Upper lobe of right lung (tissue), 1 donor: ENCODE results near the gene TPD52L2. TPM values are rescaled to one million over a fixed set of nuclear protein-coding genes. Genes with fewer than 3 reads are reported as not detected.

Experiments used
- ATAC-seq: fragments of 200-7000 bp; cut with Tn5 transposase; one replicate; pipeline ENCODE4 v1.9.1; 2020; ENCODE audit warnings: mild to moderate bottlenecking, moderate library complexity
- DNase-seq: peaks from one replicate; pipeline ENCODE4 v3.0.0-alpha.2; 2020
- H3K27ac ChIP-seq: fragments of 200-600 bp; one replicate; pipeline ENCODE4 v1.8.0; 2022
- H3K27me3 ChIP-seq: fragments of 200-600 bp; one replicate; pipeline ENCODE4 v1.8.0; 2022; ENCODE audit warnings: mild to moderate bottlenecking
- H3K36me3 ChIP-seq: fragments of 200-600 bp; one replicate; pipeline ENCODE4 v1.8.0; 2022
- H3K4me1 ChIP-seq: fragments of 200-600 bp; one replicate; pipeline ENCODE4 v1.8.0; 2022
- H3K4me3 ChIP-seq: fragments of 200-600 bp; one replicate; pipeline ENCODE4 v1.8.0; 2022; ENCODE audit warnings: mild to moderate bottlenecking
- H3K9me3 ChIP-seq: fragments of 200-600 bp; one replicate; pipeline ENCODE4 v1.8.0; 2022
- intact Hi-C: fragments of 100-400 bp; cut with DNase I; formaldehyde crosslinking; loops from one replicate; pipeline ENCODE4 v1.11.0; 2022
- total RNA-seq: library from RNA; stranded (reverse); fragmentation: NEBNext Ultra II Directional; extraction: Animal tissue kit (Norgen Biotek cat#: 25700); gene quantifications from one replicate; pipeline ENCODE4 v1.2.1, GENCODE V29; 2021
- TF ChIP-seq, protein P1 (sequence below): fragments of 200-600 bp; IDR thresholded peaks from one replicate; pipeline ENCODE4 v1.8.0; 2022; ENCODE audit warnings: antibody characterized with exemption
- donor health status: DM: no; HTN: yes; CAD: no; lungs with severe emphysema.

The TPD52L2 gene
- total RNA-seq, 1 donor from 2014 or later: 81.5 TPM

DNA sequence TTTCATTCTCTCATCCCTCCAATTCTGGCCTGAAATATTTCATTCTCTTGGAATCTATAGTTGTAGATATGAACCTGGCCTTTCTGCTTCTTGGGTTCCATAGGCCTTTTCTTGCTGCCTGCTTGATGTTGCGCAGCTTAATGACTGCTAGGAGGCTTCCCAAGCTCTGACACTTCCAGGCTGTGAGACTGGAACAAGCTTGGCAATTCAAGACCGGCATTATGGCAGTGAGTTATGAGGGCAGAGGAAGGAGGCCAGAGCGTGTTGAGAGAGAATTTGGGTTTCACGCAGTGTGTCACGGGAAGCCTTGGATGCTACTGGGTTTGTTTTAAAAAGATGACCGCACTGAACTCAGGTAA is 28.9 kb downstream of the TPD52L2 start:
- peaks cover 26% of the 10 kb centered on the region for H3K4me1 ChIP-seq
- ATAC-seq: no peak
- no peak overlapping the region for H3K27ac ChIP-seq
- intact Hi-C loops: no loop called here
- H3K27me3 ChIP-seq: no peaks in the 10 kb centered on the region
- H3K4me3 ChIP-seq: peak overlapping the region; percentile 58
- no peak for DNase-seq
- TF ChIP-seq, protein P1, sequence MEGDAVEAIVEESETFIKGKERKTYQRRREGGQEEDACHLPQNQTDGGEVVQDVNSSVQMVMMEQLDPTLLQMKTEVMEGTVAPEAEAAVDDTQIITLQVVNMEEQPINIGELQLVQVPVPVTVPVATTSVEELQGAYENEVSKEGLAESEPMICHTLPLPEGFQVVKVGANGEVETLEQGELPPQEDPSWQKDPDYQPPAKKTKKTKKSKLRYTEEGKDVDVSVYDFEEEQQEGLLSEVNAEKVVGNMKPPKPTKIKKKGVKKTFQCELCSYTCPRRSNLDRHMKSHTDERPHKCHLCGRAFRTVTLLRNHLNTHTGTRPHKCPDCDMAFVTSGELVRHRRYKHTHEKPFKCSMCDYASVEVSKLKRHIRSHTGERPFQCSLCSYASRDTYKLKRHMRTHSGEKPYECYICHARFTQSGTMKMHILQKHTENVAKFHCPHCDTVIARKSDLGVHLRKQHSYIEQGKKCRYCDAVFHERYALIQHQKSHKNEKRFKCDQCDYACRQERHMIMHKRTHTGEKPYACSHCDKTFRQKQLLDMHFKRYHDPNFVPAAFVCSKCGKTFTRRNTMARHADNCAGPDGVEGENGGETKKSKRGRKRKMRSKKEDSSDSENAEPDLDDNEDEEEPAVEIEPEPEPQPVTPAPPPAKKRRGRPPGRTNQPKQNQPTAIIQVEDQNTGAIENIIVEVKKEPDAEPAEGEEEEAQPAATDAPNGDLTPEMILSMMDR: no peak
- no peaks in the 10 kb centered on the region for H3K9me3 ChIP-seq
- H3K36me3 ChIP-seq: peaks cover 35% of the 10 kb centered on the region

DNA sequence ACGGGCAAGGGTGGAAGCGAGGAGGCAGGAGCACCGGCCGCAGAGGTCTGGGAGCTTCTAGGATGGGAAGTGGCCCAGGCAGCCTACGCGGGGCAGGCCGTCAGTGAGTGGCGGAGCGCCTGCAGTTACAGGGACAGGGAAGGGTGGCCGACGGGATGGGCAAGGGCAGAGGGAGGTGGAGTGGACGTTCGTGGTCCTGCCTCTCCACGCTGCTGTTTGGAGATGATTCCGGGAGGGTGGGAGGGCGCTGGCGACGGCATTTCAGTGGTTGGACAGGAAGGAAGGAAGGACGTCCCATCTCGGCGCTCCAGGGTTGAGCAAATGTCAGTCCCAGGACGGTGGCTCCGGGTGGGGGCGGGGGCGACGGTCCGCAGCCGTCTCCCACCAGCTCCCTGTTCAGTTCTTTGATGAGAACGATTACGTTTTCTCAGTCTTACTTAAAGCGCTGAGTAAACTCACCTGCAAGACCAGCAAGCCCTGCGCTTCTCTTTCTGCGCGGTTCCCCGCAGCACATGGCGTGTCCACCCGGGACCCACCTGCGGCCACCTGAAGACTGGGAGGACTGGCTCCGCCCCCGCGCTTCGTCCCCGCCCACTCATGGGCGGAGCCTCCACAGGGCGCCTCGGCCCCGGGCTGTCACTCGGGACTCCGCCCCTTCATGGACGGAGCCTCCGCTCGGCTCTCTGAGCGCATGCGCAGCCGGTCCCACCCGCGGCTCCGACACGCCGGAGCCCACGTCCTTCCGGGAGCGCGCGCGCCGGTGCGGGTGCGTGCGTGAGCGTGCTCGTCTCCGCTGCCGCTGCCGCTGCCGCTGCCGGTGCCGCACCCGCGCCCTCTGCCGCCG is 29.5 kb downstream of the TPD52L2 start, which contains the start of gene DNAJC5:
DNAJC5 (plus strand) TSS at position 769 of the 844 bp plus-strand sequence. CDS start 33,220 bp downstream, outside the sequence.
- TF ChIP-seq, protein P1: no peak
- DNase-seq: peak; percentile 98
- H3K27ac ChIP-seq: peak within 1 kb of the TSS; percentile 86
- H3K9me3 ChIP-seq: no peaks in the 10 kb centered on the region
- no peaks in the 10 kb centered on the region for H3K27me3 ChIP-seq
- intact Hi-C loops: no loop called here
- H3K36me3 ChIP-seq: peaks cover 29% of the 10 kb centered on the region
- H3K4me3 ChIP-seq: peak within 1 kb of the TSS; percentile 70
- peak; percentile 94 for ATAC-seq
- H3K4me1 ChIP-seq: peaks cover 29% of the 10 kb centered on the region

DNA sequence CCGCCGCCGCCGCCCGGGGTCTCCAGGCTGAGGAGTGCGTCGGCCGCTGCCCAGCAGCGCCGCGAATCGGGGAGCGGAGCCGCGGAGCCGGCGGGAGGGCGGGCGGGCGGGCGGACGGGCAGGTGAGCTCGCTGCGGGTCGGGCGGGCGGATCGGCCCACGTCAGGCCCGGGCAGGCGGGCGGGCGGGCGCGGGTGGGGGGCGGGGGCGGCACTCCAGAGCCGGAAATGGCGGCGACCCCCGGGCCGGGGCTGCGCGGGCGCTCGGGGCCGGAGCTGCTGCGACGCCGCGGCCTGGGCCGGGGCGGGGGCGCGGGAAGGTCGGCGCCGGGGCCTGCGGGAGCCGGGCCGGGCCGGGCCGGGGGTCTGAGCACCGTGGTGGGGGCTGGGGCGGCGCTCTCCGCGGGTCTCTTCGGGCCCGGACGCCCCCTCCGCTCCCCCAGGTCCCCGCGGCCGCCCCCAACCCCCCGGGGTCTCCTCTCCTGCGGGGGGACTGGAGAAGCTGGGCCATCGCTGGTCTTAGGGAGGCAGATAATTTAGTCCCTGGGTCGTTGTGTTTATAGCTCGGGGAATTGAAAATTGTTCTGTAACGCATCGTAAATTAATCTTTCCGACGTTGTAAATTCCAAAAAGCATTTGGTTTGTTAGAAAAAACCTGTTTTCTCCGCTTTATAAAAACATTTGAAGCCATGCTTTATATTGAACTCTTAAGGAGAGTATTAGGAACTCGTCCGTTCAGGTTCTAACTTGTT is 30.3 kb downstream of the TPD52L2 start:
- no peak for ATAC-seq
- peaks cover 21% of the 10 kb centered on the region for H3K36me3 ChIP-seq
- intact Hi-C loops: no loop called here
- H3K27me3 ChIP-seq: no peaks in the 10 kb centered on the region
- H3K27ac ChIP-seq: peak overlapping the region; percentile 86
- H3K4me1 ChIP-seq: peaks cover 36% of the 10 kb centered on the region
- no peaks in the 10 kb centered on the region for H3K9me3 ChIP-seq
- peak overlapping the region; percentile 70 for H3K4me3 ChIP-seq
- DNase-seq: no peak
- TF ChIP-seq, protein P1: no peak

DNA sequence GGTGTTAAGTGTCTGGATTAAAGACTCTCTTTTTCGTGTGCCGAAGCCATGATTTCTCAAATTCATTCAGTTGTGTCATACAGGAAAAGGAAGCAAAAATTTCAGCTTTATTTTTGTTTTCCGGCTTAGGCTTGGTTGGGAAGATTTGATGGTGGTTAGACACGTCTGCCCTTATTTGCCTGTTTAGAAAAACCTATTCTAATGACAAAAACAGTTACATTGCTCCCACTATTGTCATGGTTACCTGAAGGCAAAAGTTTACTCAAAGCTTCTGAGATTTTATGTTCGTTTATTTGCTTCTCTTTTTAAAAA is 30.8 kb downstream of the TPD52L2 start:
- intact Hi-C loops: no loop called here
- ATAC-seq: no peak
- peak overlapping the region; percentile 70 for H3K4me3 ChIP-seq
- H3K27me3 ChIP-seq: no peaks in the 10 kb centered on the region
- peaks cover 16% of the 10 kb centered on the region for H3K36me3 ChIP-seq
- peaks cover 41% of the 10 kb centered on the region for H3K4me1 ChIP-seq
- H3K9me3 ChIP-seq: no peaks in the 10 kb centered on the region
- DNase-seq: no peak
- peak overlapping the region; percentile 86 for H3K27ac ChIP-seq
- TF ChIP-seq, protein P1: no peak

DNA sequence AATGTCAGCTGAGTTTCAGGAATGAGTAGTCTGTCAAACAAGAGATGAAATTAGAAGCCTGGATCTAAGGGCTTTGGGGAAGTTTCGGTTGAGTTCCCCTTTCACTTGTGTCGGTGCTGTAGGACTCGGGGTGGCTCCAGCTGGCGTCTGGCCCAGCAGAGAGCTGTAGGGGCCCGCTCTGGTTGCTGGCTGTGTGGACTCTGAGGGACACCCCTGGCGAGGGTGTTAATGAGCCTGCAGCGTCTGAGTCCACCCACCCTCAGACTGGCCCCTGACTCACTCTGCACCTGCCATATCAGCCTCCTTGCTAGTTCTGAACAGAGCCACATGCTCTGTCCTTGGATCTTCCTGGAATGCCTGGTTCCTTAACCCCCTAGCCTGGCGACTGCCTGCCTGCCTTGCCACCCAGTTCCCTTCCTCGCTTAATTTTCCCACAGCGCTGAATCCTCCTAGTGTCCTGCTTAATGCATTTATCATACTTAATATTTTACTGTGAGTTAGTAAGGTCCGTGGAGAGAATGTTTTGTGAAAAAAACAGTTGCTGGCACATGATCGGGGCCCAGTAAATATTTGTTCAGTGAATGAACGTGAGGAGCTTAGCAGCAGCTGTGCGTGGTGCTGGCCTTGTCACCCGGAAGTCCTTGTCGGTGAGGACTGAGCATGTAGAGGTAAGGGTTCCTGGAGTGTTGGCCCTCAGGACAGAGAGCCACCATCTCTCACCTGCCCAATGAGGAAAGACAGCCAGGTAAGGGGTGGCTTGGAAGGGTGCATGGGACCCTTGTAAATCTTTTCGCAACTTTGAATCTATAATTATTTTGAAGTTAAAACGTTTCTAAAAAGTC is 31.4 kb downstream of the TPD52L2 start:
- peak overlapping the region; percentile 86 for H3K27ac ChIP-seq
- peaks cover 47% of the 10 kb centered on the region for H3K4me1 ChIP-seq
- H3K36me3 ChIP-seq: peaks cover 11% of the 10 kb centered on the region
- H3K9me3 ChIP-seq: no peaks in the 10 kb centered on the region
- DNase-seq (peak; percentile 87), ATAC-seq (peak; percentile 59)
- H3K4me3 ChIP-seq: peak overlapping the region; percentile 70
- H3K27me3 ChIP-seq: no peaks in the 10 kb centered on the region
- TF ChIP-seq, protein P1: no peak
- intact Hi-C loops: no loop called here
